ENCODE results near the gene XRN2. TPM values are rescaled to one million over a fixed set of nuclear protein-coding genes. Genes with fewer than 3 reads are reported as not detected.

The XRN2 gene
- polyA plus RNA-seq, 1 experiment, result 48.9 TPM

DNA sequence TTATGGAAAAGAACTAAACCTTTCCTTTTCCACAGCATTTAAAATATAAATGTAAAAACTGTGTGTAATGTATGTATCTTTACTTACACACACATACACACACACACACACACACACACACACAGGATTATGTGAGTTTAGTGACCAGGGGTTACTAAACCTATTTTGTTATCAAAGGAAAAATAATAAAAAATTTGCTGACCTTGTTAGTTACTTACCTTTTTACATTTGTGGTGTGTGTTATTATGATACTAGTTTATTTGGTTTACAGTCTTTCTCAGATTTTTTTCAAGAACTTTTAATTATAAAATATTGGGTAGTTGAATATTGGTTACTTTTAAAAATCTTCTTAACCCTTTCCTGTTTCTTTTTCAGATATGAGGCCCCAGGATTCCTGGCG lies 78.5 kb downstream of the XRN2 start:
- ChIA-PET POLR2A (no interaction called here), CTCF (interaction anchor here (0.6 kb wide), 1 partner anchor 122 kb away, joined by 3 read pairs; no protein-coding TSS in a partner anchor)
- no peaks in the 10 kb centered on the region; the same call in 1 of the 2 replicates for H3K36me3 ChIP-seq (ENCODE audit: control insufficient read depth, insufficient read depth, low read length)
- TF ChIP-seq, protein P1, sequence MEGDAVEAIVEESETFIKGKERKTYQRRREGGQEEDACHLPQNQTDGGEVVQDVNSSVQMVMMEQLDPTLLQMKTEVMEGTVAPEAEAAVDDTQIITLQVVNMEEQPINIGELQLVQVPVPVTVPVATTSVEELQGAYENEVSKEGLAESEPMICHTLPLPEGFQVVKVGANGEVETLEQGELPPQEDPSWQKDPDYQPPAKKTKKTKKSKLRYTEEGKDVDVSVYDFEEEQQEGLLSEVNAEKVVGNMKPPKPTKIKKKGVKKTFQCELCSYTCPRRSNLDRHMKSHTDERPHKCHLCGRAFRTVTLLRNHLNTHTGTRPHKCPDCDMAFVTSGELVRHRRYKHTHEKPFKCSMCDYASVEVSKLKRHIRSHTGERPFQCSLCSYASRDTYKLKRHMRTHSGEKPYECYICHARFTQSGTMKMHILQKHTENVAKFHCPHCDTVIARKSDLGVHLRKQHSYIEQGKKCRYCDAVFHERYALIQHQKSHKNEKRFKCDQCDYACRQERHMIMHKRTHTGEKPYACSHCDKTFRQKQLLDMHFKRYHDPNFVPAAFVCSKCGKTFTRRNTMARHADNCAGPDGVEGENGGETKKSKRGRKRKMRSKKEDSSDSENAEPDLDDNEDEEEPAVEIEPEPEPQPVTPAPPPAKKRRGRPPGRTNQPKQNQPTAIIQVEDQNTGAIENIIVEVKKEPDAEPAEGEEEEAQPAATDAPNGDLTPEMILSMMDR (IDR thresholded peaks at IDR 0.05; ENCODE audit: insufficient read depth, low read depth, low read length), result no peak
- no peak overlapping the region for H3K4me3 ChIP-seq (ENCODE audit: low read depth, low read length)
- H3K27me3 ChIP-seq (ENCODE audit: control insufficient read depth, insufficient read depth, low read length), result no peaks in the 10 kb centered on the region
- no peak for DNase-seq (ENCODE audit: low read depth)

- Histone ChIP-seq H3K36me3 (ENCODE audit: control insufficient read depth, insufficient read depth, low read length) (peaks cover 3% of the 10 kb centered on the region; the same call in 1 of the 2 replicates), H3K27me3 (ENCODE audit: control insufficient read depth, insufficient read depth, low read length) (no peaks in the 10 kb centered on the region), H3K4me3 (ENCODE audit: low read depth, low read length) (no peak overlapping the region)
- ChIA-PET POLR2A (no interaction called here), CTCF (no interaction called here)
- DNase-seq (ENCODE audit: low read depth), result no peak
- TF ChIP-seq, protein P1 (IDR thresholded peaks at IDR 0.05; ENCODE audit: insufficient read depth, low read depth, low read length), result no peak
Measured at GRCh38 chr20:21384308-21384892, 81.3 kb downstream of the XRN2 start.

GRCh38 chr20:21386111-21386510 lies 83.0 kb downstream of the XRN2 start:
- Histone ChIP-seq H3K36me3 (ENCODE audit: control insufficient read depth, insufficient read depth, low read length) (peaks cover 3% of the 10 kb centered on the region; the same call in 1 of the 2 replicates), H3K27me3 (ENCODE audit: control insufficient read depth, insufficient read depth, low read length) (no peaks in the 10 kb centered on the region), H3K4me3 (ENCODE audit: low read depth, low read length) (no peak overlapping the region)
- TF ChIP-seq, protein P1 (IDR thresholded peaks at IDR 0.05; ENCODE audit: insufficient read depth, low read depth, low read length), result no peak
- ChIA-PET CTCF (interaction anchor here (0.9 kb wide), 1 partner anchor 150 kb away, joined by 3 read pairs; no protein-coding TSS in a partner anchor), POLR2A (no interaction called here)
- DNase-seq (ENCODE audit: low read depth), result no peak

DNA sequence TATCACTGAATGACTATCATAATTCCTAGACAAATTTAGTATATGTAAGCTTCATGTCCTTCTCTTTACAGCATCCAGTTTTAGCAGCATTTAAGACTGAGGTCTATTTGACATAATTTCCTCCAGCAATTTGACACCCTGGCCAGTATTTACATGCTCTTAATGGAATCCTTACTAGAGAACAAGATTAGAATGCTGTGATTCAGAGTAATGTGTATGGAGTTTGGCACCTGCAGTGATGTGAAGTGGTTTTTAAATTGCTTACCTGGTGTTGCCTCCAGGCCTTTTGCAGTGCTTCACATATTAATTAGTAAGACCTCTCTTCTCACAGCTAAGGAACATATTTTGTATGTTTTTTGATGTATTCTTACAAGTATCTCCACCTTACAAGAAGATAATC lies 84.4 kb downstream of the XRN2 start:
- CTCF ChIA-PET, result no interaction called here
- TF ChIP-seq, protein P1 (IDR thresholded peaks at IDR 0.05; ENCODE audit: insufficient read depth, low read depth, low read length), result no peak

GRCh38 chr20:21388566-21388965 lies 85.4 kb downstream of the XRN2 start:
- H3K4me3 ChIP-seq (ENCODE audit: low read depth, low read length), result no peak overlapping the region
- TF ChIP-seq, protein P1 (IDR thresholded peaks at IDR 0.05; ENCODE audit: insufficient read depth, low read depth, low read length), result no peak
- POLR2A ChIA-PET, result no interaction called here
- peaks cover 10% of the 10 kb centered on the region for H3K27me3 ChIP-seq (ENCODE audit: control insufficient read depth, insufficient read depth, low read length)
- H3K36me3 ChIP-seq (ENCODE audit: control insufficient read depth, insufficient read depth, low read length), result peaks cover 3% of the 10 kb centered on the region; the same call in 1 of the 2 replicates
- CTCF ChIA-PET, result interaction anchor here (0.8 kb wide), 1 partner anchor 13 kb away, joined by 3 read pairs; no protein-coding TSS in a partner anchor
- DNase-seq (ENCODE audit: low read depth), result no peak

More for the DNA sequence above, 84.4 kb downstream of the XRN2 start:
- no peak for DNase-seq (ENCODE audit: low read depth)
- H3K36me3 ChIP-seq (ENCODE audit: control insufficient read depth, insufficient read depth, low read length), result peaks cover 3% of the 10 kb centered on the region; the same call in 1 of the 2 replicates
- H3K4me3 ChIP-seq (ENCODE audit: low read depth, low read length), result no peak overlapping the region
- H3K27me3 ChIP-seq (ENCODE audit: control insufficient read depth, insufficient read depth, low read length), result peaks cover 4% of the 10 kb centered on the region
- POLR2A ChIA-PET, result no interaction called here

Measured in BJ (cell line).